ENCODE measurements around the gene PLEKHA4.

DNA sequence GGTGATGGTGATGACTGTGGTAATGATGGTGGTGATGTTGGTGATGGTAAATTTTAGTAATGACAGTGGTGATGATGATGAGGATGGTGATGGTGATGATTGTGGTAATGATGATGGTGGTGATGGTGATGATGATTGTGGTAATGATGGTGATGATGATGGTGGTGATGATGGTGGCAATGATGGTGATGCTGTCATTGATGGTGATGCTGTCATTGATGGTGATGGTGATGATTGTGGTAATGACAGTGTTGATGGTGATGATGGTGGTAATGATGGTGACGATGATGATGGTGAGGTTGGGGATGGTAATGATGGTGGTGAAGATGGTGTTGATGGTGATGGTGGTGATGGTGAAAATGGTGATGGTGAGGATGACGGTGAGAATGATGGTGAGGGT is 45.9 kb downstream of the PLEKHA4 start:
- TF ChIP-seq, protein P1, sequence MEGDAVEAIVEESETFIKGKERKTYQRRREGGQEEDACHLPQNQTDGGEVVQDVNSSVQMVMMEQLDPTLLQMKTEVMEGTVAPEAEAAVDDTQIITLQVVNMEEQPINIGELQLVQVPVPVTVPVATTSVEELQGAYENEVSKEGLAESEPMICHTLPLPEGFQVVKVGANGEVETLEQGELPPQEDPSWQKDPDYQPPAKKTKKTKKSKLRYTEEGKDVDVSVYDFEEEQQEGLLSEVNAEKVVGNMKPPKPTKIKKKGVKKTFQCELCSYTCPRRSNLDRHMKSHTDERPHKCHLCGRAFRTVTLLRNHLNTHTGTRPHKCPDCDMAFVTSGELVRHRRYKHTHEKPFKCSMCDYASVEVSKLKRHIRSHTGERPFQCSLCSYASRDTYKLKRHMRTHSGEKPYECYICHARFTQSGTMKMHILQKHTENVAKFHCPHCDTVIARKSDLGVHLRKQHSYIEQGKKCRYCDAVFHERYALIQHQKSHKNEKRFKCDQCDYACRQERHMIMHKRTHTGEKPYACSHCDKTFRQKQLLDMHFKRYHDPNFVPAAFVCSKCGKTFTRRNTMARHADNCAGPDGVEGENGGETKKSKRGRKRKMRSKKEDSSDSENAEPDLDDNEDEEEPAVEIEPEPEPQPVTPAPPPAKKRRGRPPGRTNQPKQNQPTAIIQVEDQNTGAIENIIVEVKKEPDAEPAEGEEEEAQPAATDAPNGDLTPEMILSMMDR (IDR thresholded peaks at IDR 0.05) = no peak
- no peak for TF ChIP-seq POLR2A (IDR thresholded peaks at IDR 0.05)

All from suprapubic skin (tissue), 3 donors.